ENCODE data around the gene TEX19. TPM values are rescaled to one million over a fixed set of nuclear protein-coding genes. Genes with fewer than 3 reads are reported as not detected.
A peak's percentile ranks its signal among the peaks of the same experiment; 100 is the strongest.

TEX19 gene
- total and polyA plus RNA-seq, 9 of the 15 experiments (the other 6 are each of a cell fraction or from before 2014, with no cell fraction given): 0.10 to 4.9 (median 1.9) TPM

DNA sequence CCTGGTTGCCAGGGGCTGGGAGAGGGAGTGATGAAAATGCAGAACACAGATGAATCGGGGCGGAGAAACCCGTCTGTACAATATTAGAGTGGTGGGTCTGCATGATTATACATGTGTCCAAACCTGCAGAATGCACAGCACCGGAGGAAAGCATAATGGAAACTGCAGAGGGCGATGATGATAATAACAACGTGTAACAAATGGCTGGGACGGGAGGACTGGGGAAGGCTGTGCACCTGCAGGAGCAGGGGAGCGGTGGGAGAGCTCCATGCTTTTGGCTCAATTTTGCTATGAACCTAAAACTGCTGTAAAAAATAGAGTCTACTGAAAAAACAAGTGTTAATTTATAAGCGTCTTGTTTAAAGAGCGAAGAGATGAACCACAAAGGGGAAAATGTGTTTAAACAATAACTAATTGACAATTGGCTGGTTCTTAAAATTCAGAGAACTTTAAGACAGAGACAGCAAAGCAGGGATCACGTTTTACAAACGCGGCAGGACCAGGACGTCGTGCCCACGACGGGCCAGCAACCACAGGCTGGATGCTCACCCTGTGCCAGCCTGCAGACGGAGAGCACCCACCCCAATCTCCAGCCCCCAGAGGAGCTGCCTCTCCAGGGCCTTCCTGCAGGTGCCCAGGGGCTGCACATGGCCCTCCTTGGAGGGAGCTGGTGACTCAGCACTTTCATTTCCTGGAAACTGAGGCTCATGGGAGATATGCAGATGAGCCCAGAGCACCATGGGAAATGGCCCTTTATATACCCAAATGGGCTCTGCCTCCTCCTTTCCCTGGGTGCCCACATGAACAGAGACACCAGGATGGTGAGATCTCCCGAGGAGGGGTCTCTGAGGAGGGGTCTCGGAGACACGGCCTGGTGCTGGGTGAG lies at the start of gene TEX19 (continued):
- TF ChIP-seq, protein P1, sequence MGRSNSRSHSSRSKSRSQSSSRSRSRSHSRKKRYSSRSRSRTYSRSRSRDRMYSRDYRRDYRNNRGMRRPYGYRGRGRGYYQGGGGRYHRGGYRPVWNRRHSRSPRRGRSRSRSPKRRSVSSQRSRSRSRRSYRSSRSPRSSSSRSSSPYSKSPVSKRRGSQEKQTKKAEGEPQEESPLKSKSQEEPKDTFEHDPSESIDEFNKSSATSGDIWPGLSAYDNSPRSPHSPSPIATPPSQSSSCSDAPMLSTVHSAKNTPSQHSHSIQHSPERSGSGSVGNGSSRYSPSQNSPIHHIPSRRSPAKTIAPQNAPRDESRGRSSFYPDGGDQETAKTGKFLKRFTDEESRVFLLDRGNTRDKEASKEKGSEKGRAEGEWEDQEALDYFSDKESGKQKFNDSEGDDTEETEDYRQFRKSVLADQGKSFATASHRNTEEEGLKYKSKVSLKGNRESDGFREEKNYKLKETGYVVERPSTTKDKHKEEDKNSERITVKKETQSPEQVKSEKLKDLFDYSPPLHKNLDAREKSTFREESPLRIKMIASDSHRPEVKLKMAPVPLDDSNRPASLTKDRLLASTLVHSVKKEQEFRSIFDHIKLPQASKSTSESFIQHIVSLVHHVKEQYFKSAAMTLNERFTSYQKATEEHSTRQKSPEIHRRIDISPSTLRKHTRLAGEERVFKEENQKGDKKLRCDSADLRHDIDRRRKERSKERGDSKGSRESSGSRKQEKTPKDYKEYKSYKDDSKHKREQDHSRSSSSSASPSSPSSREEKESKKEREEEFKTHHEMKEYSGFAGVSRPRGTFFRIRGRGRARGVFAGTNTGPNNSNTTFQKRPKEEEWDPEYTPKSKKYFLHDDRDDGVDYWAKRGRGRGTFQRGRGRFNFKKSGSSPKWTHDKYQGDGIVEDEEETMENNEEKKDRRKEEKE (IDR thresholded peaks at IDR 0.05; ENCODE audit: borderline replicate concordance in 1 of 2, control insufficient read depth in 1 of 2, low read depth in 2 of 2, low read length in 1 of 2): no peak
- TF ChIP-seq, protein P2, sequence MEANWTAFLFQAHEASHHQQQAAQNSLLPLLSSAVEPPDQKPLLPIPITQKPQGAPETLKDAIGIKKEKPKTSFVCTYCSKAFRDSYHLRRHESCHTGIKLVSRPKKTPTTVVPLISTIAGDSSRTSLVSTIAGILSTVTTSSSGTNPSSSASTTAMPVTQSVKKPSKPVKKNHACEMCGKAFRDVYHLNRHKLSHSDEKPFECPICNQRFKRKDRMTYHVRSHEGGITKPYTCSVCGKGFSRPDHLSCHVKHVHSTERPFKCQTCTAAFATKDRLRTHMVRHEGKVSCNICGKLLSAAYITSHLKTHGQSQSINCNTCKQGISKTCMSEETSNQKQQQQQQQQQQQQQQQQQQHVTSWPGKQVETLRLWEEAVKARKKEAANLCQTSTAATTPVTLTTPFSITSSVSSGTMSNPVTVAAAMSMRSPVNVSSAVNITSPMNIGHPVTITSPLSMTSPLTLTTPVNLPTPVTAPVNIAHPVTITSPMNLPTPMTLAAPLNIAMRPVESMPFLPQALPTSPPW (CRISPR knock-in tag; IDR thresholded peaks at IDR 0.05): no peak
- TF ChIP-seq WHSC1 (IDR thresholded peaks at IDR 0.05; ENCODE audit: low read length): no peak
- no peak; the same call in 1 of the 2 replicates for TF ChIP-seq ZNF76 (CRISPR knock-in tag; IDR thresholded peaks at IDR 0.05; ENCODE audit: borderline replicate concordance)
- TF ChIP-seq ZNF197 (CRISPR knock-in tag; IDR thresholded peaks at IDR 0.05; ENCODE audit: low read depth): no peak
- no peak for TF ChIP-seq KLF13 (tag; IDR thresholded peaks at IDR 0.05; ENCODE audit: borderline replicate concordance, low read depth)
- no peak for TF ChIP-seq ZNF311 (CRISPR knock-in tag; IDR thresholded peaks at IDR 0.05)
- no peak for TF ChIP-seq POLR3A (IDR thresholded peaks at IDR 0.05; ENCODE audit: borderline replicate concordance, extremely low read depth, insufficient read depth, insufficient read length)
- TF ChIP-seq ZNF232 (CRISPR knock-in tag; IDR thresholded peaks at IDR 0.05): no peak
- TF ChIP-seq ILF3 (IDR thresholded peaks at IDR 0.05; ENCODE audit: borderline replicate concordance): no peak
- TF ChIP-seq, protein P3, sequence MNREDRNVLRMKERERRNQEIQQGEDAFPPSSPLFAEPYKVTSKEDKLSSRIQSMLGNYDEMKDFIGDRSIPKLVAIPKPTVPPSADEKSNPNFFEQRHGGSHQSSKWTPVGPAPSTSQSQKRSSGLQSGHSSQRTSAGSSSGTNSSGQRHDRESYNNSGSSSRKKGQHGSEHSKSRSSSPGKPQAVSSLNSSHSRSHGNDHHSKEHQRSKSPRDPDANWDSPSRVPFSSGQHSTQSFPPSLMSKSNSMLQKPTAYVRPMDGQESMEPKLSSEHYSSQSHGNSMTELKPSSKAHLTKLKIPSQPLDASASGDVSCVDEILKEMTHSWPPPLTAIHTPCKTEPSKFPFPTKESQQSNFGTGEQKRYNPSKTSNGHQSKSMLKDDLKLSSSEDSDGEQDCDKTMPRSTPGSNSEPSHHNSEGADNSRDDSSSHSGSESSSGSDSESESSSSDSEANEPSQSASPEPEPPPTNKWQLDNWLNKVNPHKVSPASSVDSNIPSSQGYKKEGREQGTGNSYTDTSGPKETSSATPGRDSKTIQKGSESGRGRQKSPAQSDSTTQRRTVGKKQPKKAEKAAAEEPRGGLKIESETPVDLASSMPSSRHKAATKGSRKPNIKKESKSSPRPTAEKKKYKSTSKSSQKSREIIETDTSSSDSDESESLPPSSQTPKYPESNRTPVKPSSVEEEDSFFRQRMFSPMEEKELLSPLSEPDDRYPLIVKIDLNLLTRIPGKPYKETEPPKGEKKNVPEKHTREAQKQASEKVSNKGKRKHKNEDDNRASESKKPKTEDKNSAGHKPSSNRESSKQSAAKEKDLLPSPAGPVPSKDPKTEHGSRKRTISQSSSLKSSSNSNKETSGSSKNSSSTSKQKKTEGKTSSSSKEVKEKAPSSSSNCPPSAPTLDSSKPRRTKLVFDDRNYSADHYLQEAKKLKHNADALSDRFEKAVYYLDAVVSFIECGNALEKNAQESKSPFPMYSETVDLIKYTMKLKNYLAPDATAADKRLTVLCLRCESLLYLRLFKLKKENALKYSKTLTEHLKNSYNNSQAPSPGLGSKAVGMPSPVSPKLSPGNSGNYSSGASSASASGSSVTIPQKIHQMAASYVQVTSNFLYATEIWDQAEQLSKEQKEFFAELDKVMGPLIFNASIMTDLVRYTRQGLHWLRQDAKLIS (CRISPR knock-in tag; IDR thresholded peaks at IDR 0.05): no peak
- TF ChIP-seq, protein P4, sequence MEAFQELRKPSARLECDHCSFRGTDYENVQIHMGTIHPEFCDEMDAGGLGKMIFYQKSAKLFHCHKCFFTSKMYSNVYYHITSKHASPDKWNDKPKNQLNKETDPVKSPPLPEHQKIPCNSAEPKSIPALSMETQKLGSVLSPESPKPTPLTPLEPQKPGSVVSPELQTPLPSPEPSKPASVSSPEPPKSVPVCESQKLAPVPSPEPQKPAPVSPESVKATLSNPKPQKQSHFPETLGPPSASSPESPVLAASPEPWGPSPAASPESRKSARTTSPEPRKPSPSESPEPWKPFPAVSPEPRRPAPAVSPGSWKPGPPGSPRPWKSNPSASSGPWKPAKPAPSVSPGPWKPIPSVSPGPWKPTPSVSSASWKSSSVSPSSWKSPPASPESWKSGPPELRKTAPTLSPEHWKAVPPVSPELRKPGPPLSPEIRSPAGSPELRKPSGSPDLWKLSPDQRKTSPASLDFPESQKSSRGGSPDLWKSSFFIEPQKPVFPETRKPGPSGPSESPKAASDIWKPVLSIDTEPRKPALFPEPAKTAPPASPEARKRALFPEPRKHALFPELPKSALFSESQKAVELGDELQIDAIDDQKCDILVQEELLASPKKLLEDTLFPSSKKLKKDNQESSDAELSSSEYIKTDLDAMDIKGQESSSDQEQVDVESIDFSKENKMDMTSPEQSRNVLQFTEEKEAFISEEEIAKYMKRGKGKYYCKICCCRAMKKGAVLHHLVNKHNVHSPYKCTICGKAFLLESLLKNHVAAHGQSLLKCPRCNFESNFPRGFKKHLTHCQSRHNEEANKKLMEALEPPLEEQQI (IDR thresholded peaks at IDR 0.05): 0 out of 2 replicates have a peak, but pooled peaks have one; percentile 33
- TF ChIP-seq STAT5A (IDR thresholded peaks at IDR 0.05; ENCODE audit: borderline replicate concordance, low read length): 0 out of 2 replicates have a peak, but pooled peaks have one; percentile 15
- no peak for TF ChIP-seq SRSF7 (optimal IDR thresholded peaks at IDR 0.05; ENCODE audit: low read depth, low read length)
